ENCODE data around the gene HIPK1. TPM values are rescaled to one million over a fixed set of nuclear protein-coding genes. Genes with fewer than 3 reads are reported as not detected.

The HIPK1 gene
- total RNA-seq, 4 donors from 2014 or later = 59.4 to 81.8 (median 69.7) TPM

GRCh38 chr1:113938192-113938591 lies 9.1 kb downstream of the HIPK1 start:
- no peaks in the 10 kb centered on the region for H3K27me3 ChIP-seq
- H3K36me3 ChIP-seq = peaks cover 20% of the 10 kb centered on the region
- H3K27ac ChIP-seq = no peak overlapping the region
- TF ChIP-seq POLR2A (IDR thresholded peaks at IDR 0.05) (no peak), EP300 (IDR thresholded peaks at IDR 0.05) (no peak), POLR2AphosphoS5 (IDR thresholded peaks at IDR 0.05) (no peak), CTCF (IDR thresholded peaks at IDR 0.05) (no peak)
- H3K4me3 ChIP-seq = no peak overlapping the region
- no peak for DNase-seq (ENCODE audit: low spot score in 2 of 2)
- H3K4me1 ChIP-seq = peaks cover 38% of the 10 kb centered on the region
- H3K9me3 ChIP-seq = no peaks in the 10 kb centered on the region
- 68% methylated on average over 5 of the region's 5 CpGs for WGBS

DNA sequence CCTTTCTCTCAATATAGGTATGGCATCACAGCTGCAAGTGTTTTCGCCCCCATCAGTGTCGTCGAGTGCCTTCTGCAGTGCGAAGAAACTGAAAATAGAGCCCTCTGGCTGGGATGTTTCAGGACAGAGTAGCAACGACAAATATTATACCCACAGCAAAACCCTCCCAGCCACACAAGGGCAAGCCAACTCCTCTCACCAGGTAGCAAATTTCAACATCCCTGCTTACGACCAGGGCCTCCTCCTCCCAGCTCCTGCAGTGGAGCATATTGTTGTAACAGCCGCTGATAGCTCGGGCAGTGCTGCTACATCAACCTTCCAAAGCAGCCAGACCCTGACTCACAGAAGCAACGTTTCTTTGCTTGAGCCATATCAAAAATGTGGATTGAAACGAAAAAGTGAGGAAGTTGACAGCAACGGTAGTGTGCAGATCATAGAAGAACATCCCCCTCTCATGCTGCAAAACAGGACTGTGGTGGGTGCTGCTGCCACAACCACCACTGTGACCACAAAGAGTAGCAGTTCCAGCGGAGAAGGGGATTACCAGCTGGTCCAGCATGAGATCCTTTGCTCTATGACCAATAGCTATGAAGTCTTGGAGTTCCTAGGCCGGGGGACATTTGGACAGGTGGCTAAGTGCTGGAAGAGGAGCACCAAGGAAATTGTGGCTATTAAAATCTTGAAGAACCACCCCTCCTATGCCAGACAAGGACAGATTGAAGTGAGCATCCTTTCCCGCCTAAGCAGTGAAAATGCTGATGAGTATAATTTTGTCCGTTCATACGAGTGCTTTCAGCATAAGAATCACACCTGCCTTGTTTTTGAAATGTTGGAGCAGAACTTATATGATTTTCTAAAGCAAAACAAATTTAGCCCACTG lies 11.5 kb downstream of the HIPK1 start:
- H3K9me3 ChIP-seq = no peaks in the 10 kb centered on the region
- DNase-seq (ENCODE audit: low spot score in 2 of 2) = no peak
- 80% methylated on average over 16 of the region's 16 CpGs for WGBS
- no peak for TF ChIP-seq EP300 (IDR thresholded peaks at IDR 0.05)
- TF ChIP-seq POLR2A (IDR thresholded peaks at IDR 0.05) = no peak
- TF ChIP-seq CTCF (IDR thresholded peaks at IDR 0.05) = no peak
- no peak for TF ChIP-seq POLR2AphosphoS5 (IDR thresholded peaks at IDR 0.05)
- peaks cover 25% of the 10 kb centered on the region for H3K36me3 ChIP-seq
- no peaks in the 10 kb centered on the region for H3K27me3 ChIP-seq
- no peak overlapping the region for H3K27ac ChIP-seq
- peaks cover 28% of the 10 kb centered on the region for H3K4me1 ChIP-seq
- no peak overlapping the region for H3K4me3 ChIP-seq

DNA sequence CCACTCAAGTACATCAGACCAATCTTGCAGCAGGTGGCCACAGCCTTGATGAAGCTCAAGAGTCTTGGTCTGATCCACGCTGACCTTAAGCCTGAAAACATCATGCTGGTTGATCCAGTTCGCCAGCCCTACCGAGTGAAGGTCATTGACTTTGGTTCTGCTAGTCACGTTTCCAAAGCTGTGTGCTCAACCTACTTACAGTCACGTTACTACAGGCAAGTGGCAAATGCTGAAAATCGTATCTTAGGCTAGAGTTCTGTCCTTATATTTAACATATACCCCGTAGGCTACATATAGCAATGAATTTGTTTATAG lies 12.1 kb downstream of the HIPK1 start:
- peaks cover 25% of the 10 kb centered on the region for H3K36me3 ChIP-seq
- DNase-seq (ENCODE audit: low spot score in 2 of 2) = no peak
- H3K9me3 ChIP-seq = no peaks in the 10 kb centered on the region
- TF ChIP-seq POLR2AphosphoS5 (IDR thresholded peaks at IDR 0.05) (no peak), CTCF (IDR thresholded peaks at IDR 0.05) (no peak), POLR2A (IDR thresholded peaks at IDR 0.05) (no peak), EP300 (IDR thresholded peaks at IDR 0.05) (no peak)
- no peaks in the 10 kb centered on the region for H3K27me3 ChIP-seq
- H3K4me1 ChIP-seq = peaks cover 25% of the 10 kb centered on the region
- H3K4me3 ChIP-seq = no peak overlapping the region
- 91% methylated on average over 7 of the region's 7 CpGs for WGBS
- no peak overlapping the region for H3K27ac ChIP-seq

DNA sequence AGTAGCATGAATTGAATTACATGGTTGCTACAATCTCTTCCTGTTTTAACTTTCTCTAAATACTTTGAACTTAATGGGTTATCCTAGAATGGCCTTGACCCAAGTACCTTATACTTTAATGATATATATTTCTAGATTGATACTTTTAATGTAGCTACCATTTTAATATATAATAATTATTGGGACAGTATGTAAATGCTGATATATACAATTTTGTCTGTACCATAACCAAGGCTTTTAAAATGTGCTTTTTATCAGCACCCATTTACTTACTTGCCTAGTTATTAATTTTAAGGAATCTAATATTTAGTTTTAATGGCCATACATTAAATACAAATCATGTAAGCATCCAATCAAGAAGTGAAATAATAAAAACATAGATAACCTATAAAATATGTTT lies 13.4 kb downstream of the HIPK1 start:
- Histone ChIP-seq H3K4me3 (no peak overlapping the region), H3K27ac (no peak overlapping the region), H3K27me3 (no peaks in the 10 kb centered on the region), H3K4me1 (peaks cover 29% of the 10 kb centered on the region), H3K36me3 (peaks cover 25% of the 10 kb centered on the region), H3K9me3 (no peaks in the 10 kb centered on the region)
- TF ChIP-seq CTCF (IDR thresholded peaks at IDR 0.05) (no peak), POLR2AphosphoS5 (IDR thresholded peaks at IDR 0.05) (no peak)
- DNase-seq (ENCODE audit: low spot score in 2 of 2) = no peak

GRCh38 chr1:113943028-113943811 lies 14.1 kb downstream of the HIPK1 start:
- no peak overlapping the region for H3K27ac ChIP-seq
- H3K4me3 ChIP-seq = no peak overlapping the region
- no peak for DNase-seq (ENCODE audit: low spot score in 2 of 2)
- no peak for TF ChIP-seq CTCF (IDR thresholded peaks at IDR 0.05)
- no peak for TF ChIP-seq POLR2A (IDR thresholded peaks at IDR 0.05)
- TF ChIP-seq POLR2AphosphoS5 (IDR thresholded peaks at IDR 0.05) = no peak
- TF ChIP-seq EP300 (IDR thresholded peaks at IDR 0.05) = no peak
- H3K9me3 ChIP-seq = no peaks in the 10 kb centered on the region
- no peaks in the 10 kb centered on the region for H3K27me3 ChIP-seq
- H3K4me1 ChIP-seq = peaks cover 35% of the 10 kb centered on the region
- H3K36me3 ChIP-seq = peaks cover 25% of the 10 kb centered on the region

All from suprapubic skin (tissue), 4 donors.